Stimulated activated CD4-positive, alpha-beta T cell treated with anti-CD3 and anti-CD28 coated beads, Interleukin-2, amount 100 ng/mL, for 4 hours (primary cell): ENCODE results near the gene KCNC3.
"Not testable (repeated sequence)": the region's sequence is repeated elsewhere in the genome, so short reads cannot be mapped to it uniquely, and the experiment has no call there.

Experiments used
- DNase-seq: peaks from one replicate; pipeline ENCODE4 v3.0.0-alpha.2; 2020; ENCODE audit warnings: low read depth

Gene KCNC3

GRCh38 chr19:50353487-50353880 lies 24.3 kb upstream of the KCNC3 start:
- not testable (repeated sequence) for DNase-seq

GRCh38 chr19:50352242-50352641 lies 23.1 kb upstream of the KCNC3 start:
- no peak for DNase-seq

GRCh38 chr19:50349277-50350057 lies 20.3 kb upstream of the KCNC3 start:
- DNase-seq, result no peak

GRCh38 chr19:50347089-50347581 lies 18.0 kb upstream of the KCNC3 start:
- DNase-seq, result not testable (repeated sequence)

- DNase-seq, result no peak
Observed at GRCh38 chr19:50344661-50345318, 15.6 kb upstream of the KCNC3 start.

- DNase-seq, result no peak
Observed at GRCh38 chr19:50341091-50341564, 12.0 kb upstream of the KCNC3 start.

GRCh38 chr19:50340331-50340730 lies 11.2 kb upstream of the KCNC3 start:
- no peak for DNase-seq

GRCh38 chr19:50337031-50337430 lies 7.9 kb upstream of the KCNC3 start:
- not testable (repeated sequence) for DNase-seq

- no peak for DNase-seq
Observed at GRCh38 chr19:50334741-50335421, 5.7 kb upstream of the KCNC3 start.

- DNase-seq, result peak; percentile 72
Observed at GRCh38 chr19:50333737-50334617, 4.8 kb upstream of the KCNC3 start.

GRCh38 chr19:50333235-50333736 lies 4.1 kb upstream of the KCNC3 start:
- peak; percentile 97 for DNase-seq

GRCh38 chr19:50332244-50333038 lies 3.3 kb upstream of the KCNC3 start:
- DNase-seq, result no peak

- no peak for DNase-seq
Observed at GRCh38 chr19:50331994-50332243, 2.7 kb upstream of the KCNC3 start.

- no peak for DNase-seq
Observed at GRCh38 chr19:50331221-50331993, 2.2 kb upstream of the KCNC3 start.

GRCh38 chr19:50330365-50331078 lies 1.3 kb upstream of the KCNC3 start:
- peak; percentile 74 for DNase-seq

- DNase-seq, result not testable (repeated sequence)
Observed at GRCh38 chr19:50329926-50330294, 733 bp upstream of the KCNC3 start.

- DNase-seq, result no peak
Observed at GRCh38 chr19:50328873-50329145, 368 bp downstream of the KCNC3 start.

GRCh38 chr19:50328224-50328872 lies 829 bp downstream of the KCNC3 start:
- DNase-seq, result no peak
